HG03108 (cell line): ENCODE results near the gene WDTC1.
"Not testable (repeated sequence)": the region's sequence is repeated elsewhere in the genome, so short reads cannot be mapped to it uniquely, and the experiment has no call there.

Source experiments
- ATAC-seq: cut with Tn5 transposase; IDR thresholded peaks from one replicate; pipeline ENCODE4 v1.9.1; 2021; ENCODE audit warnings: moderate library complexity; ENCODE audit not compliant: unreplicated experiment

WDTC1 gene, protein sequence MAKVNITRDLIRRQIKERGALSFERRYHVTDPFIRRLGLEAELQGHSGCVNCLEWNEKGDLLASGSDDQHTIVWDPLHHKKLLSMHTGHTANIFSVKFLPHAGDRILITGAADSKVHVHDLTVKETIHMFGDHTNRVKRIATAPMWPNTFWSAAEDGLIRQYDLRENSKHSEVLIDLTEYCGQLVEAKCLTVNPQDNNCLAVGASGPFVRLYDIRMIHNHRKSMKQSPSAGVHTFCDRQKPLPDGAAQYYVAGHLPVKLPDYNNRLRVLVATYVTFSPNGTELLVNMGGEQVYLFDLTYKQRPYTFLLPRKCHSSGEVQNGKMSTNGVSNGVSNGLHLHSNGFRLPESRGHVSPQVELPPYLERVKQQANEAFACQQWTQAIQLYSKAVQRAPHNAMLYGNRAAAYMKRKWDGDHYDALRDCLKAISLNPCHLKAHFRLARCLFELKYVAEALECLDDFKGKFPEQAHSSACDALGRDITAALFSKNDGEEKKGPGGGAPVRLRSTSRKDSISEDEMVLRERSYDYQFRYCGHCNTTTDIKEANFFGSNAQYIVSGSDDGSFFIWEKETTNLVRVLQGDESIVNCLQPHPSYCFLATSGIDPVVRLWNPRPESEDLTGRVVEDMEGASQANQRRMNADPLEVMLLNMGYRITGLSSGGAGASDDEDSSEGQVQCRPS

GRCh38 chr1:27234049-27234882 lies at the start of gene WDTC1:
WDTC1 (plus strand) TSS chr1:27234632; CDS start chr1:27261055, 26,423 bp downstream.
- ATAC-seq: peak; percentile 90

DNA sequence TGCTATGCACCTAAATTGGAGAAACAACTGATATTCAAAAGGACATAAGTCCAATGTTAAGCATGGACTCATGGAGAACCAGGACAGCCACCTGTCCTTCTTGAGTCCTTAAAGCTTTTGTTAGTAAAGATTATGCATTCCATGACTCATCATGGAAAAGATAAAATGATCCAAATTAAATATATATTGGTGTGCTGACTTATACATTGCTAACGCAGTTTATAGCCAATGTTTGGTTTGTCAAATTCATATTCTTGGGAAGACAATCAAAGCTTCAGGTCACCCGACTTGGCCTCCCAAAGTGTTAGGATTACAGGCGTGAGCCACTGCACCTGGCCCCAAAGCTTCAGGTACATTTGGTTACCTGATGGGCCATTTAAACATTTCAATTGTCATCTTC lies 49.8 kb upstream of the WDTC1 start:
- not testable (repeated sequence) for ATAC-seq

DNA sequence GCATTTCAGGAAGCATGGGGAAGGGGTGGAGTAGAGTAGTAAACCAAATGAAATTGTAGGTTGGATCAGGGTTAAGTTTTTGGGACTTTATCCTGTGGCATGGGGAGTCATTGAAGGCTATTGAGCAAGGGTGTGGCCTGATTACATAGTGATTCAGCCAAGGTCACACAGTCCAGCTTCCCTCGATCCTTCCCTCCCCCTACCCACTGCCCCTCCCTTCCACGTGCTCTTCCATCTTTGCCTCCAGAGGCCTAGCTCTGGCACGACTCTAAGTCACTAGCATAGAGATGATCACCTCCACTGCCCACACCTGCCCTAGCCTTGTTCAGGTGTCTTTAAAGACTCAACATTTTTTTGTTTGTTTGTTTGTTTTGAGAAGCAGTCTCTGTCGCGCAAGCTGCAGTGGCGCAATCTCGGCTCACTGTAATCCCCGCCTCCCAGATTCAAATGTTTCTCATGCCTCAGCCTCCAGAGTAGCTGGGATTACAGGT lies 42.3 kb upstream of the WDTC1 start:
- ATAC-seq: no peak

- ATAC-seq: no peak
These were observed 41.2 kb upstream of the WDTC1 start for GRCh38 chr1:27193194-27193593.

DNA sequence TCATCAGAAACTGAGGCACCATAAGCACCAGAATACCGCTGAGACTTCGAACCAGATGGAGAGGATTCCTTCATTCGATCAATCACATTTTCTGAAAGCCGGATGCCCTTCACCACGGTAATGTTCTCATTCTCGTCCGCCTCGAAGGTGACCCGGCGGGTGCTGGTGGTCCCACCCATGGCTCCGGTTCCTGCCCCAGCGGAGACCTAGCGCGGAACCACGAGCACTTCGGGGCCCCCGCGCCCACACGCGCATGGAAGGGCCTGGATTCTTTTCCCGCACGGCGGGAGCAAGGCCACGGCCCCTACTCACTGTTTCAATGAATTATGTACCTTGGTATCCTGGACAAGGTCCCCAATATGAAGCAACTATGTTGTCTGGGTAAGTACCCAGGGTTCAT lies 33.1 kb upstream of the WDTC1 start:
- no peak for ATAC-seq

- ATAC-seq: no peak
These were observed 30.5 kb upstream of the WDTC1 start for GRCh38 chr1:27203946-27204345.

GRCh38 chr1:27207238-27207637 lies 27.2 kb upstream of the WDTC1 start:
- ATAC-seq: not testable (repeated sequence)

DNA sequence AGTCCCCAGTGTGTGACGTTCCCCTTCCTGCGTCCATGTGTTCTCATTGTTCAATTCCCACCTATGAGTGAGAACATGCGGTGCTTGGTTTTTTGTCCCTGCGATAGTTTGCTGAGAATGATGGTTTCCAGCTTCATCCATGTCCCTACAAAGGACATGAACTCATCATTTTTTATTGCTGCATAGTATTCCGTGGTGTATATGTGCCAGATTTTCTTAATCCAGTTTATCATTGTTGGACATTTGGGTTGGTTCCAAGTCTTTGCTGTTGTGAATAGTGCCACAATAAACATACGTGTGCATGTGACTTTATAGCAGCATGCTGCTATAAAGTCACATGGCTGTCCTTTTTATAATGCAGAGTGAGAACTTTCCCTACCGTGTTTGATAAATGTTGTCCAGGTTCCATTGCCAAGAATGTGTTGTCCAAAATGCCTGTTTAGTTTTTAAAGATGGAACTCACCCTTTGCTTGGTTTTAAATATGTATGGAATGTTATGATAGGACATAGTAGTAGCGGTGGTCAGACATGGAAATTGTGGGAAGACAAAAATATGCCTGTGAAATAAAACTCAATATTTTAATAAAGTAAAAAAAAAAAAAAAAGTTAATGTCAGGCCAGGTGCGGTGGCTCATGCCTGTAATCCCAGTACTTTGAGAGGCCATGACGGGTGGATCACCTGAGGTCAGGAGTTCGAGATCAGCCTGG lies 26.1 kb upstream of the WDTC1 start:
- not testable (repeated sequence) for ATAC-seq

GRCh38 chr1:27216466-27216865 lies 18.0 kb upstream of the WDTC1 start:
- no peak for ATAC-seq

- no peak for ATAC-seq
These were observed 17.0 kb upstream of the WDTC1 start for GRCh38 chr1:27217401-27217800.

DNA sequence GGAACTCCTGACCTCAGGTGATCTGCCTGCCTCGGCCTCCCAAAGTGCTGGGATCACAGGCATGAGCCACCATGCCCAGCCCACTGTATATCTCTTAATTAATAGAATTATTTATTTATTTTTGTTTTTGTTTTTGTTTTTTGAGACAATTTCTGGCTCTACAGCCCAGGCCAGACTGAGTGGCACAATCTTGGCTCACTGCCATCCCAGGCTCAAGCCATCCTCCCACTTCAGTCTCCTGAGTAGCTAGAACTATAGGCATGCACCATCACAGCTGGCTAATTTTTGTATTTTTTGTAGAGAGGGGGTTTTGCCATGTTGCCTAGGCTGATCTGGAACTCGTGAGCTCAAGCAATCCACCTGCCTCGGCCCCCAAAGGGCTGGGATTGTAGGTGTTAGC lies 15.7 kb upstream of the WDTC1 start:
- no peak for ATAC-seq

DNA sequence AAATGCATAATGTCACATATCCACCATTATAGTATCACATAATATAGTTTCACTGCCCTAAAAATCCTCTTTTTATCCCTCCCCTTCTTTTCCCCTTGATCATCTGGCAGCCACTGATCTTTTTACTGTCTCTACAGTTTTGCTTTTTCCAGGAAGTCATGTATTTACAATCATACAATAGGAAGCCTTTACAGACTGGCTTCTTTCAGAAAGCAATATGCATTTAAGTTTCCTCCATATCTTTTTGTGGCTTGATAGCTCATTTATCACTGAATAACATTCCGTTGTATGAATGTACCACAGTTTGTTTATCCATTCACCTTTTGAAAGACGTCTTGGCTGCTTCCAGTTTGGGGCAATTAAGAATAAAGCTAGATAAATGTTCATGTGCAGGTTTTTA lies 14.3 kb upstream of the WDTC1 start:
- no peak for ATAC-seq

DNA sequence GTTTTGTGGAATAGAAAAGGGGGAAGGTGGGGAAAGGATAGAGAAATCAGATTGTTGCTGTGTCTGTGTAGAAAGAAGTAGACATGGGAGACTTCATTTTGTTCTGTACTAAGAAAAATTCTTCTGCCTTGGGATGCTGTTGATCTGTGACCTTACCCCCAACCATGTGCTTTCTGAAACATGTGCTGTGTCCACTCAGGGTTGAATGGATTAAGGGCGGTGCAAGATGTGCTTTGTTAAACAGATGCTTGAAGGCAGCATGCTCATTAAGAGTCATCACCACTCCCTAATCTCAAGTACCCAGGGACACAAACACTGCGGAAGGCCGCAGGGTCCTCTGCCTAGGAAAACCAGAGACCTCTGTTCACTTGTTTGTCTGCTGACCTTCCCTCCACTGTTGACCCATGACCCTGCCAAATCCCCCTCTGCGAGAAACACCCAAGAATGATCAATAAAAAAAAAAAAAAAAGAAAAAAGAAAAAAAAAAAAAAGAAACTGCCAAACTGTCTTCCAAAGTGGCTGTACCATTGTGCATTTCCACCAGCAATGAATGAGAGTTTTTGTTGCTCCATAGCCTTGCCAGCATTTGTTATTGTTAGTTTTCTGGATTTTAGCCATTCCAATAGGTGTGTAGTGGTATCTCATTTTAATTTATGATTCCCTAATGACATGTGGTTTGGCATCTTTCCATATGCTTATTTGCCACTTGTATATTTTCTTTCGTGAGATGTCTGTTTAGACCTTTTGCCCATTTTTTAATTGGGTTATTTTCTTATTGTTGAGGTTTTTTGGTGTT lies 13.5 kb upstream of the WDTC1 start:
- not testable (repeated sequence) for ATAC-seq

GRCh38 chr1:27225621-27226020 lies 8.8 kb upstream of the WDTC1 start:
- no peak for ATAC-seq

DNA sequence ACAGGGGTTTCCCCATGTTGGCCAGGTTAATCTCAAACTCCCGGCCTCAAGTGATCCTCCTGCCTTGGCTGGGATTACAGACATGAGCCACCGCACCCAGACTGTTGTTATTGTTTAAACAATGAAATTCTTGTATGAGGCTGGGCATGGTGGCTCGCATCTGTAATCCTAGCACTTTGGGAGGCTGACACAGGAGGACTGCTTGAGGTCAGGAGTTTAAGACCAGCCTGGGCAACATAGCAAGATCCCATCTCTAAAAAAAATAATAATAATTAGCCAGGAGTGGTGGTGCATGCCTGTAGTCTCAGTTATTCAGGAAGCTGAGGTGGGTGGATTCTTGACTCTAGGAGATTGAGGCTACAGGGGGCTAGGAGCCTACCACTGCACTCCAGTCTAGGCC lies 6.7 kb upstream of the WDTC1 start:
- ATAC-seq: no peak

- no peak for ATAC-seq
These were observed 774 bp upstream of the WDTC1 start for GRCh38 chr1:27233667-27234048.

- ATAC-seq: no peak
These were observed 1.4 kb downstream of the WDTC1 start for GRCh38 chr1:27235827-27236226.

GRCh38 chr1:27237112-27237511 lies 2.7 kb downstream of the WDTC1 start:
- no peak for ATAC-seq

- ATAC-seq: no peak
These were observed 3.6 kb downstream of the WDTC1 start for GRCh38 chr1:27238032-27238431.

- no peak for ATAC-seq
These were observed 7.2 kb downstream of the WDTC1 start for GRCh38 chr1:27241677-27242076.
